ENCODE measurements around the gene KIAA0319L.

The KIAA0319L gene

GRCh38 chr1:35573198-35574124, 16.3 kb upstream of the KIAA0319L start, which contains the start of gene TFAP2E:
TSS of gene TFAP2E (plus strand) at chr1:35573314. CDS start at chr1:35573578, 264 bp downstream.
- H3K27ac ChIP-seq = no peak within 1 kb of the TSS; the same call in 1 of the 2 replicates
- no peak for TF ChIP-seq ZFX (IDR thresholded peaks at IDR 0.05)
- no peak for TF ChIP-seq CTCF (conservative IDR thresholded peaks at IDR 0.05)

- TF ChIP-seq CTCF (conservative IDR thresholded peaks at IDR 0.05) = no peak
- no peak for TF ChIP-seq ZFX (IDR thresholded peaks at IDR 0.05)
- H3K27ac ChIP-seq = no peak overlapping the region
Observed at GRCh38 chr1:35572296-35572695, 15.1 kb upstream of the KIAA0319L start.

- no peak overlapping the region for H3K27ac ChIP-seq
- TF ChIP-seq ZFX (IDR thresholded peaks at IDR 0.05) = no peak
- no peak for TF ChIP-seq CTCF (conservative IDR thresholded peaks at IDR 0.05)
Observed at GRCh38 chr1:35571263-35571662, 14.1 kb upstream of the KIAA0319L start.

GRCh38 chr1:35570589-35571137, 13.5 kb upstream of the KIAA0319L start:
- H3K27ac ChIP-seq = no peak overlapping the region
- TF ChIP-seq ZFX (IDR thresholded peaks at IDR 0.05) (no peak), CTCF (conservative IDR thresholded peaks at IDR 0.05) (no peak)

- H3K27ac ChIP-seq = no peak overlapping the region
- TF ChIP-seq ZFX (IDR thresholded peaks at IDR 0.05) (no peak), CTCF (conservative IDR thresholded peaks at IDR 0.05) (no peak)
Observed at GRCh38 chr1:35569936-35570335, 12.7 kb upstream of the KIAA0319L start.

- TF ChIP-seq ZFX (IDR thresholded peaks at IDR 0.05) (no peak), CTCF (conservative IDR thresholded peaks at IDR 0.05) (peak; percentile 92)
- H3K27ac ChIP-seq = no peak overlapping the region
Observed at GRCh38 chr1:35568975-35569395, 11.8 kb upstream of the KIAA0319L start.

GRCh38 chr1:35567947-35568558, 10.8 kb upstream of the KIAA0319L start:
- no peak for TF ChIP-seq CTCF (conservative IDR thresholded peaks at IDR 0.05)
- TF ChIP-seq ZFX (IDR thresholded peaks at IDR 0.05) = no peak
- H3K27ac ChIP-seq = no peak overlapping the region
